Measurements from ENCODE around the gene NPAS4. TPM values are rescaled to one million over a fixed set of nuclear protein-coding genes. Genes with fewer than 3 reads are reported as not detected.
"Not testable (repeated sequence)": the region's sequence is repeated elsewhere in the genome, so short reads cannot be mapped to it uniquely, and the experiment has no call there.

NPAS4 gene
- total RNA-seq, 1 donor from 2014 or later = under 0.01 TPM

- H3K27ac ChIP-seq (ENCODE audit: low read depth, low read length) = no peak overlapping the region
- H3K9me3 ChIP-seq (ENCODE audit: control insufficient read depth in 3 of 3, low read length in 3 of 3) = no peaks in the 10 kb centered on the region
- H3K27me3 ChIP-seq (ENCODE audit: control insufficient read depth in 3 of 3, insufficient read depth in 3 of 3, low read length in 3 of 3) = peaks cover 5 to 10% (median 10%) of the 10 kb centered on the region in 3 donors
- H3K4me1 ChIP-seq (ENCODE audit: control insufficient read depth in 3 of 3, insufficient read depth in 3 of 3, low read length in 3 of 3) = peaks cover 24 to 33% (median 29%) of the 10 kb centered on the region in 3 donors
- H3K4me3 ChIP-seq (ENCODE audit: low read length in 3 of 3) = no peak overlapping the region
- H3K36me3 ChIP-seq (ENCODE audit: control insufficient read depth in 3 of 3, insufficient read depth in 3 of 3, low read length in 3 of 3) = no peaks in the 10 kb centered on the region
- no peak overlapping the region for H3K9ac ChIP-seq (ENCODE audit: low read depth in 1 of 3, low read length in 3 of 3)
Measured at GRCh38 chr11:66417000-66417399, 3.8 kb upstream of the NPAS4 start.

- peaks cover 5 to 10% (median 9%) of the 10 kb centered on the region in 3 donors for H3K27me3 ChIP-seq (ENCODE audit: control insufficient read depth in 3 of 3, insufficient read depth in 3 of 3, low read length in 3 of 3)
- H3K27ac ChIP-seq (ENCODE audit: low read depth, low read length) = no peak overlapping the region
- H3K9me3 ChIP-seq (ENCODE audit: control insufficient read depth in 3 of 3, low read length in 3 of 3) = no peaks in the 10 kb centered on the region
- no peak overlapping the region for H3K9ac ChIP-seq (ENCODE audit: low read depth in 1 of 3, low read length in 3 of 3)
- peaks cover 24 to 33% (median 29%) of the 10 kb centered on the region in 3 donors for H3K4me1 ChIP-seq (ENCODE audit: control insufficient read depth in 3 of 3, insufficient read depth in 3 of 3, low read length in 3 of 3)
- peak overlapping the region in 1 of 3 donors; percentile 32 for H3K4me3 ChIP-seq (ENCODE audit: low read length in 3 of 3)
- H3K36me3 ChIP-seq (ENCODE audit: control insufficient read depth in 3 of 3, insufficient read depth in 3 of 3, low read length in 3 of 3) = no peaks in the 10 kb centered on the region
Measured at GRCh38 chr11:66418168-66418985, 2.5 kb upstream of the NPAS4 start.

GRCh38 chr11:66418986-66419308, 1.9 kb upstream of the NPAS4 start:
- Histone ChIP-seq H3K36me3 (ENCODE audit: control insufficient read depth in 3 of 3, insufficient read depth in 3 of 3, low read length in 3 of 3) (no peaks in the 10 kb centered on the region), H3K27me3 (ENCODE audit: control insufficient read depth in 3 of 3, insufficient read depth in 3 of 3, low read length in 3 of 3) (peaks cover 5 to 9% (median 7%) of the 10 kb centered on the region in 3 donors), H3K4me3 (ENCODE audit: low read length in 3 of 3) (no peak overlapping the region), H3K9me3 (ENCODE audit: control insufficient read depth in 3 of 3, low read length in 3 of 3) (no peaks in the 10 kb centered on the region), H3K27ac (ENCODE audit: low read depth, low read length) (no peak overlapping the region), H3K9ac (ENCODE audit: low read depth in 1 of 3, low read length in 3 of 3) (no peak overlapping the region), H3K4me1 (ENCODE audit: control insufficient read depth in 3 of 3, insufficient read depth in 3 of 3, low read length in 3 of 3) (peaks cover 24 to 29% (median 29%) of the 10 kb centered on the region in 3 donors)

- H3K9ac ChIP-seq (ENCODE audit: low read depth in 1 of 3, low read length in 3 of 3) = no peak overlapping the region
- H3K4me1 ChIP-seq (ENCODE audit: control insufficient read depth in 3 of 3, insufficient read depth in 3 of 3, low read length in 3 of 3) = peaks cover 24 to 29% (median 29%) of the 10 kb centered on the region in 3 donors
- no peaks in the 10 kb centered on the region for H3K36me3 ChIP-seq (ENCODE audit: control insufficient read depth in 3 of 3, insufficient read depth in 3 of 3, low read length in 3 of 3)
- H3K9me3 ChIP-seq (ENCODE audit: control insufficient read depth in 3 of 3, low read length in 3 of 3) = no peaks in the 10 kb centered on the region
- no peak overlapping the region for H3K4me3 ChIP-seq (ENCODE audit: low read length in 3 of 3)
- H3K27ac ChIP-seq (ENCODE audit: low read depth, low read length) = no peak overlapping the region
- peaks cover 3 to 8% (median 4%) of the 10 kb centered on the region in 3 donors for H3K27me3 ChIP-seq (ENCODE audit: control insufficient read depth in 3 of 3, insufficient read depth in 3 of 3, low read length in 3 of 3)
Measured at GRCh38 chr11:66419825-66420224, 1.0 kb upstream of the NPAS4 start.

- Histone ChIP-seq H3K27me3 (ENCODE audit: control insufficient read depth in 3 of 3, insufficient read depth in 3 of 3, low read length in 3 of 3) (peaks cover 4 to 9% (median 8%) of the 10 kb centered on the region in 3 donors), H3K27ac (ENCODE audit: low read depth, low read length) (no peak overlapping the region), H3K9ac (ENCODE audit: low read depth in 1 of 3, low read length in 3 of 3) (no peak overlapping the region), H3K4me3 (ENCODE audit: low read length in 3 of 3) (no peak overlapping the region), H3K36me3 (ENCODE audit: control insufficient read depth in 3 of 3, insufficient read depth in 3 of 3, low read length in 3 of 3) (no peaks in the 10 kb centered on the region), H3K4me1 (ENCODE audit: control insufficient read depth in 3 of 3, insufficient read depth in 3 of 3, low read length in 3 of 3) (peaks cover 24 to 29% (median 29%) of the 10 kb centered on the region in 3 donors), H3K9me3 (ENCODE audit: control insufficient read depth in 3 of 3, low read length in 3 of 3) (no peaks in the 10 kb centered on the region)
Measured at GRCh38 chr11:66421492-66422205, 814 bp downstream of the NPAS4 start.

GRCh38 chr11:66426314-66426713, 5.5 kb downstream of the NPAS4 start:
- Histone ChIP-seq H3K4me1 (ENCODE audit: control insufficient read depth in 3 of 3, insufficient read depth in 3 of 3, low read length in 3 of 3) (no peaks in the 10 kb centered on the region), H3K9ac (ENCODE audit: low read depth in 1 of 3, low read length in 3 of 3) (no peak overlapping the region), H3K27me3 (ENCODE audit: control insufficient read depth in 3 of 3, insufficient read depth in 3 of 3, low read length in 3 of 3) (peaks cover 0 to 10% (median 6%) of the 10 kb centered on the region in 3 donors), H3K27ac (ENCODE audit: low read depth, low read length) (no peak overlapping the region), H3K4me3 (ENCODE audit: low read length in 3 of 3) (no peak overlapping the region), H3K9me3 (ENCODE audit: control insufficient read depth in 3 of 3, low read length in 3 of 3) (no peaks in the 10 kb centered on the region), H3K36me3 (ENCODE audit: control insufficient read depth in 3 of 3, insufficient read depth in 3 of 3, low read length in 3 of 3) (no peaks in the 10 kb centered on the region)

GRCh38 chr11:66428933-66429332, 8.1 kb downstream of the NPAS4 start:
- H3K9ac ChIP-seq (ENCODE audit: low read depth in 1 of 3, low read length in 3 of 3) = no peak overlapping the region
- H3K9me3 ChIP-seq (ENCODE audit: control insufficient read depth in 3 of 3, low read length in 3 of 3) = no peaks in the 10 kb centered on the region
- H3K27me3 ChIP-seq (ENCODE audit: control insufficient read depth in 3 of 3, insufficient read depth in 3 of 3, low read length in 3 of 3) = peaks cover 0 to 10% (median 6%) of the 10 kb centered on the region in 3 donors
- no peak overlapping the region for H3K4me3 ChIP-seq (ENCODE audit: low read length in 3 of 3)
- H3K36me3 ChIP-seq (ENCODE audit: control insufficient read depth in 3 of 3, insufficient read depth in 3 of 3, low read length in 3 of 3) = peaks cover 0 to 3% (median 0%) of the 10 kb centered on the region in 3 donors
- no peaks in the 10 kb centered on the region for H3K4me1 ChIP-seq (ENCODE audit: control insufficient read depth in 3 of 3, insufficient read depth in 3 of 3, low read length in 3 of 3)
- no peak overlapping the region for H3K27ac ChIP-seq (ENCODE audit: low read depth, low read length)

GRCh38 chr11:66429983-66430602, 9.3 kb downstream of the NPAS4 start:
- Histone ChIP-seq H3K27me3 (ENCODE audit: control insufficient read depth in 3 of 3, insufficient read depth in 3 of 3, low read length in 3 of 3) (peaks cover 0 to 10% (median 6%) of the 10 kb centered on the region in 3 donors), H3K4me3 (ENCODE audit: low read length in 3 of 3) (no peak overlapping the region)

GRCh38 chr11:66431287-66431686, 10.5 kb downstream of the NPAS4 start:
- H3K4me1 ChIP-seq (ENCODE audit: control insufficient read depth in 3 of 3, insufficient read depth in 3 of 3, low read length in 3 of 3); H3K9ac ChIP-seq (ENCODE audit: low read depth in 1 of 3, low read length in 3 of 3); H3K9me3 ChIP-seq (ENCODE audit: control insufficient read depth in 3 of 3, low read length in 3 of 3); H3K4me3 ChIP-seq (ENCODE audit: low read length in 3 of 3); H3K27ac ChIP-seq (ENCODE audit: low read depth, low read length); H3K27me3 ChIP-seq (ENCODE audit: control insufficient read depth in 3 of 3, insufficient read depth in 3 of 3, low read length in 3 of 3): not testable (repeated sequence)
- peaks cover 13 to 15% (median 15%) of the 10 kb centered on the region in 3 donors for H3K36me3 ChIP-seq (ENCODE audit: control insufficient read depth in 3 of 3, insufficient read depth in 3 of 3, low read length in 3 of 3)

More at GRCh38 chr11:66429983-66430602, 9.3 kb downstream of the NPAS4 start:
- Histone ChIP-seq H3K9ac (ENCODE audit: low read depth in 1 of 3, low read length in 3 of 3) (no peak overlapping the region), H3K36me3 (ENCODE audit: control insufficient read depth in 3 of 3, insufficient read depth in 3 of 3, low read length in 3 of 3) (peaks cover 3% of the 10 kb centered on the region in 3 donors), H3K27ac (ENCODE audit: low read depth, low read length) (no peak overlapping the region), H3K9me3 (ENCODE audit: control insufficient read depth in 3 of 3, low read length in 3 of 3) (no peaks in the 10 kb centered on the region), H3K4me1 (ENCODE audit: control insufficient read depth in 3 of 3, insufficient read depth in 3 of 3, low read length in 3 of 3) (no peaks in the 10 kb centered on the region)

All from skeletal muscle tissue (tissue), 4 donors.